Mesenteric fat pad (tissue), 1 donor: Measurements from ENCODE around the gene PLA2G12B. TPM values are rescaled to one million over a fixed set of nuclear protein-coding genes. Genes with fewer than 3 reads are reported as not detected.
"Not testable (repeated sequence)": the region's sequence is repeated elsewhere in the genome, so short reads cannot be mapped to it uniquely, and the experiment has no call there.

Source experiments
- DNase-seq: peaks from one replicate; pipeline ENCODE4 v3.0.0-alpha.2; 2020; ENCODE audit warnings: low spot score
- long read RNA-seq: library from polyadenylated mRNA; unstranded; transcript quantifications from one replicate; pipeline ENCODE4 v2.0.0, GENCODE V29; 2020
- total RNA-seq: library from RNA; stranded (reverse); fragmentation: NEBNext Ultra II Directional; extraction: Animal tissue kit (Norgen Biotek cat#: 25700); gene quantifications from one replicate; pipeline ENCODE4 v1.2.1, GENCODE V29; 2021
- donor health status: DM: yes; HTN: yes; CAD: no.

Gene PLA2G12B, protein sequence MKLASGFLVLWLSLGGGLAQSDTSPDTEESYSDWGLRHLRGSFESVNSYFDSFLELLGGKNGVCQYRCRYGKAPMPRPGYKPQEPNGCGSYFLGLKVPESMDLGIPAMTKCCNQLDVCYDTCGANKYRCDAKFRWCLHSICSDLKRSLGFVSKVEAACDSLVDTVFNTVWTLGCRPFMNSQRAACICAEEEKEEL
- not detected for total RNA-seq
- long read RNA-seq = 0 reads

DNA sequence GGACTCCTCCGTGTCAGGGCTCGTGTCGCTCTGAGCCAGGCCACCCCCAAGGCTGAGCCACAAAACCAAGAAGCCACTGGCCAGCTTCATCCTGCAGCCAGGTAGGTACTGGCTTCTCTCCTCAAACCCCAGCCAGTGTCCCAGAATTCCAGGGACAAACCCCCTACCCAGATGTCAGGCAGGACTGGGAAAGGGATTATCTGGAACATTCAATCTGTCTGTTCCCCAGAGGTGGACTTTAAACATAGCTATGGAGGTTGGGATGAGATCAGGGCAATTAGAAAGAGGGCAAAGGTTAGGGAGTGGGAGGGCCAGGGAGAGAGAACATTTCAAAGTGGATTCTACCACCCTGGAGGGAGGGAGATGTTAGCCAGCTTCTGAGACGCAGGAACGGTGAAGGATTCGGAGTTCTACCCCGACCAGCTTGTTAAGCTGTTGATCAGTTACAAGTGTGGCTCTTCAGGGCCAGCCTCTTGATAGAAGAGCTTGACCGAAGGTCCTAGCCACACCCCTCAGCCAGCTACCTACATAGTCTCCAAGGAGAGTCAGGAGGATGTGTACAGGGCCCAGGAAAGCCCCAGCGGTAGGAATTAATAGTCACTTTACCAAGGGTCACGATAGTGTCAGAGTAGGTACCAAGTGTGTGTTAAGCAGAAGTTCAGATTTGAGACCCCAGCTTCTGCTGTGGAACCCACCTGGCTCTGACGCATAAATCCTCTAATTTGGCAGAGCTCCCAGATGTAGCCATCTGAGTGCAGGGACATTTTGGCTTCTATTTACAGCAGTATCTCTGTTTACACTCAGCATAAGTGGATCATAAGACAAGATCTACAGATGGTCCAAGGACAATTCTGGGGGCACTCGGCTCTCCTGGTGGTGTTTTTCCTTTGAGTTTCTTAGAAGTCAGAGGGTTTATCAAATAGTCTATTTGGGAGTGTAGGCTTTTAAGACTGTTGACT is at the start of gene PLA2G12B:
TSS of gene PLA2G12B (minus strand) at position 211 of the 959 bp plus-strand sequence. CDS start at position 90, 121 bp downstream.
- DNase-seq = no peak

DNA sequence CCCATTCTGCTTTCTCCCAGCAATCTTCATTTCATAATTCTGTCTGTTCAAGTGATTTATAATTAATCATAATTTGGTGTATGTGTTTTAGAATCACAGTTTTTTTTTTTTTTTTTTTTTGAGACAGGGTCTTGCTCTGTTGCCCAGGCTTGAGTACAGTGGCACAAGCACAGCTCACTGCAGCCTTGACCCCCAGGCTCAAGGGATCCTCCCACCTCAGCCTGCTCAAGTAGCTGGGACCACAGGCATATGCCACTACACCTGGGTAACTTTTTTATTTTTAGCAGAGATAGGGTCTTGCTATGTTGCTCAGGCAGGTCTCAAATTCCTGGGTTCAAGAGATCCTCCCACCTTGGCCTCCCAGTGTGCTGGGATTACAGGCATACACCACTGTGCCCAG is 49.2 kb upstream of the PLA2G12B start:
- no peak for DNase-seq

DNA sequence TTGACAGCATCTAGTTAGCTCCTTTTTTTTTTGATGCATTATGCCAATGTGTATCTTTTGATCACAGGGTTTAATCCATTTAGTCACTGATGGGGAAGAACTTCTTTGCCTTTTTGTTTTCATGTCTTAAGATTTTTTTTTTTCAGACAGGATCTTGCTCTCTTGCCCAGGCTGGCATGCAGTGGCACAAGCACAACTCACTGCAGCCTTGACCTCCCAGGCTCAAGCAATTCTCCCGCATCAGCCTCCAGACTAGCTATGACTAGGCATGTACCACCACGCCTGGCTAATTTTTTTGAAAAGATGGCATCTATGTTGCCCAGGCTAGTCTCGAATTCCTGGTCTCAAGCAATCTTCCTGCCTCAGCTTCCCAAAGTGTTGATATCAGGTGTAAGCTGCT is 46.4 kb upstream of the PLA2G12B start:
- no peak for DNase-seq

DNA sequence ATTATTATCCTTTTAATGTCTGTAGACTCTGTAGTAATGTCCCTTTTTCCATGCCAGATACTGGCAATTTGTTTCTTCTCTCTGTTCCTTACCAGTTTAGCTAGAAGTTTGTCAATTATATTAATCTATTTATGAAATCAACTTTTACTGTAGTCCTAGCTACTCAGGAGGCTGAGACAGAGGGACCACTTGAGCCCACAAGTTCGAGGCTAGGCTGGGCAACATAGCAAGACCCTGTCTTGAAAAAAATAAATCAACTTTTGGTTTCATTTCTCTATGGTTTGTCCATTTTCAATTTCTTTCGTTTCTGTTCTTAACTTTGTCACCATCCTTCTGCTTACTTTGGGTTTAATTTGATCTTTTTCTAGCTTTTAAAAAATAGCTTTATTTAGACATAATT is 42.5 kb upstream of the PLA2G12B start:
- no peak for DNase-seq

DNA sequence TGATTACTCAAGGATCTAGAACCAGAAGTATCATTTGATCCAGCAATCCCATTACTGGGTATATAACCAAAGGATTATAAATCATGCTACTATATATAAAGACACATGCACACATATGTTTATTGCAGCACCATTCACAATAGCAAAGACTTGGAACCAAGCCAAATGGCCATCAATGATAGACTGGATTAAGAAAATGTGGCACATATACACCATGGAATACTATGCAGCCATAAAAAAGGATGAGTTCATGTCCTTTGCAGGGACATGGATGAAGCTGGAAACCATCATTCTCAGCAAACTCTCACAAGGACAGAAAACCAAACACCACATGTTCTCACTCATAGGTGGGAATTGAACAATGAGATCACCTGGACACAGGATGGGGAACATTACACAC is 40.9 kb upstream of the PLA2G12B start:
- not testable (repeated sequence) for DNase-seq

DNA sequence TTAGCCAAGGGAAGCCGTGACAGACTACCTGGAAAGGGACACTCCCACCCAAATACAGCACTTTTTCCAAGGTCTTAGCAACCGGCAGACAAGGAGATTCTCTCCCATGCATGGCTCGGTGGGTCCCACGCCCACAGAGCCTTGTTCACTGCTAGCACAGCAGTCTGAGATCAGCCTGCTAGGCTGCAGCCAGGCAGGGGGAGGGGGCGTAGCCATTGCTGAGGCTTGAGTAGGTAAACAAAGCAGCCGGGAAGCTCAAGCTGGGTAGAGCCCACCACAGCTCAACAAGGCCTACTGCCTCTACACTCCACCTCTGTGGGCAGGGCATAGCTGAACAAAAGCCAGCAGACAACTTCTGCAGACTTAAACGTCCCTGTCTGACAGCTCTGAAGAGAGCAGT is 35.2 kb upstream of the PLA2G12B start:
- not testable (repeated sequence) for DNase-seq

DNA sequence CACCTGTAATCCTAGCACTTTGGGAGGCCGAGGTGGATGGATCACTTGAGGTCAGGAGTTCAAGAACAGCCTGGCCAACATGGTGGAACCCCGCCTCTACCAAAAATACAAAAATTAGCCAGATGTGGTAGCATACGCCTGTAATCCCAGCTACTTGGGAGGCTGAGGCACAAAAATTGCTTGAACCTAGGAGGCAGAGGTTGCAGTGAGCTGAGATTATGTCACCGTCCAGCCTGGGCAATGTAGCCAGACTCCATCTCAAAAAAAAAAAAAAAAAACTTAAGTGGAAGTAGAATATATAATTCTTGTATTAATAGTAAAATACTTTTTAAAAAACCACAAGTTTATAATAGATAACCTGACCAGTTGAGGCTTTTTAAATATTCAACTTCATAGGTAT is 30.0 kb upstream of the PLA2G12B start:
- DNase-seq = not testable (repeated sequence)

DNA sequence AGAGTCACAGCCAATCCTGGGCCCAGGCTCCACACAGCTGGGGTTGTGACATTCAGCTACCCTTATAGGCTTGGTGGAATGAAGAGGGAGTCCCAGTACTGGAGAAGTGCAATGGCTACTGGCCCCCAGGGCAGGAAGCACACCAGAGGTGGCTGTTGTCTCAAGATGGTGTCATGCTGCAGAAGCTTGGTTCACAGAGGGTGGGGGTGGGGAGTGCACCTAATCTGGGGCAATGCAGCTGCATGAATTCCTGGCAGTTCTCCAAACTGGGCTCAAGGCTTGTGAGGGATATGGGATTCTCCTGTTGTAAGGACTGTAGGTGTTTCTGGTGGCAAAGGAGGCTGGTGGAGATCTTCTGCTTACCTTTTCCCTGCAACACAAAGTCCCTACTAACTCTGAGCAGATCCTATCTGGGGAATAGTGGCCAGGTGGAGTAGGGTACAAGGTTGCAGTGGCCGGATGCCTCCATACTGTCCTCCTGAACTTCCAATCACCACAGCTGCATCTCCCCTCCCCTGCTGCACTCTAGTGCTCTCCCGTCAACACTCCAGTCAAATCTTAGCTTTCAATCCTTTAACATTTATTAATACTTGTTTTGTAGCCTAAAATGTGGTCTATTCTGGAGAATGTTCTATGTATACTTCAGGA is 27.4 kb upstream of the PLA2G12B start:
- no peak for DNase-seq

DNA sequence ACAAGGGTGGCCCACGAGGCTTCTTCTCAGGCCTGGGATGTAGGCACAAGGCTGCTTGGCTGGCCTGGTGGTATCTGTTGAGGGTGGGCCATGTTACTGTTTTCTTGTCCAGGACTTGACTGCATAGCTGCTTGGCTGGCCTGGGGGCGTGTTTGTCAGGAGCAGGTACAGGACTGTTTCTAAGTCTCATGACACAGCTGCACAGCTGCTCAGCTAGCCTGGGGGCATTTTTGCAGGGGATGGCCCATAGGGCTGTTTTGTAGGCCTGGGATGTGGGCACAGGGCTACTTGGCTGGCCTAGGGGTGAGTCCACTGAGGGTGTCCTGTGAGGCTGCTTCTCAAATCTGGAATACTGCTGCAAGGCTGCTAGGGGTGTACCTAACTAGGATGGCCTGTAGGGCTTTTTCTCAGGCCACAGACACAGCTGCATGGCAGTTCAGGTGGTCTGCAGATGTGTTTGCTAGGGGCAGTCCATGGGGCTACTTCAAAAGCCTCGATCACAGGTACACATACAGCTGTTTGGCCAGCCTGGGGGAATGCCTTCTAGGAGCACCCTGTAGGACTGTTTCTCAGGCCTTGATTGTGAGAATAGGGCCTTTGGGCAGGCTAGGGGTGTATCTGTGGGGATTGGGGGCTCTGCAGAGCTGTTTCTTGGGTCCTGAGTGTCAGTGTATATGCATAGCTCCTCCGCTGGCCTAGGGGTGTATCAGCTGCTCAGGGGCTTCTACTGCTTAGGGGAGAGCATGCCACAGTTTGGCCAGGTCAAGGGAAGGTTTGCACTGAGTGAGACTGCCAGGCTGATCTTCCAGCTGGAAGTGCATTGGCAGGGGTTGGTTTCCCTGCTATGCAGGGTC is 26.6 kb upstream of the PLA2G12B start:
- DNase-seq = no peak

DNA sequence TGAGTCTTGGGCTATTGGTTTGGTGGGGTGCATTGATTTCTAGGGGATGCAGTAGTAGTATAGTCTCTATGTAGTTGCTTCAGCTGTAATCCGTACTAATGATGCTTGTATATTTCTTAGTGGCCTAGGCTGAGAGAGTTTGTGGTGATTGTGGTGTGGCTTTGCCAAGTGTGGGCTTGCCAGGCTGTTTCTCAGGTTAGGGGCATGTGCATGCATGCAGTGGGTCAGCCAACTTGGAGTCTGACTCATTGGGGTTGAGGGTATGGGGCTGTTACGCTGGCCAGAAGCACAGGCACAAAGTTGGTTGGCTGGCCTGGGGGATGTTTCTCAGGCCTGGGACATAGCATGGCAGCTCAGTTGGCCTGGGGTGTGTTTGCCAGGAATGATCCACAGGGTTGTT is 25.7 kb upstream of the PLA2G12B start:
- no peak for DNase-seq

DNA sequence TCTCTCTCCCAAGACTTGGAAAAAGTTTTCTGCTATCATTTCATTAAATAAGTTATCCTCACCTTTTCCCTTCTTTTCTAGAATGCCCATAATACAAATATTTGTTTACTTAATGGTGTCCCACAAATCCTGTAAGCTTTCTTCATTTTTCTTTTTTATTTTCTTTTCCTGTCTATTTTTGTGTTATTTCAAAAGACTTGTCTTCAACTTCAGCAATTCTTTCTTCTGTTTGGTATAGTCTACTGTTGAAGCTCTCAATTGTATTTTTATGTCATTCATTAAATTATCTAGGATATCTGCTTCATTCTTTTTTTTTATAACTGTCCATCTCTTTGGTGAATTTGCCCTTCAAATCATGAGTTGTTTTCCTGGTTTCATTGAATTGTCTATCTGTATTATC is 25.1 kb upstream of the PLA2G12B start:
- DNase-seq = no peak

DNA sequence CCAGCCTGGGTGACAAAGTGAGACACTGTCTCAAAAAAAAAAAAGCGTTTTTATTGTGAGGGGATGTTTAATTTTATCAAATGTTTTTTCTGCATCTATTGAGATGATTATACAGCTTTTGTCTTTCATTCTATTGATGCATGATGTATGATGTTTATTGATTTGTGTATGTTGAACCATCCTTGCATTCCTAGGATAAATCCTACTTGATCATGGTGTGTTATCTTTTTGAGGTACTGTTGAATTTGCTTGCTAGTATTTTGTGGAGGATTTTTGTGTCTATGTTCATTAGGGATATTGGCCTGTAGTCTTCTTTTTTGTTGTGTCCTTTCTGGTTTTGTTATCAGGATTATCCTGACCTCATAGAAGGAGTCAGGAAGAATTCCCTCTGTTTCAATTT is 22.3 kb upstream of the PLA2G12B start:
- DNase-seq = no peak

DNA sequence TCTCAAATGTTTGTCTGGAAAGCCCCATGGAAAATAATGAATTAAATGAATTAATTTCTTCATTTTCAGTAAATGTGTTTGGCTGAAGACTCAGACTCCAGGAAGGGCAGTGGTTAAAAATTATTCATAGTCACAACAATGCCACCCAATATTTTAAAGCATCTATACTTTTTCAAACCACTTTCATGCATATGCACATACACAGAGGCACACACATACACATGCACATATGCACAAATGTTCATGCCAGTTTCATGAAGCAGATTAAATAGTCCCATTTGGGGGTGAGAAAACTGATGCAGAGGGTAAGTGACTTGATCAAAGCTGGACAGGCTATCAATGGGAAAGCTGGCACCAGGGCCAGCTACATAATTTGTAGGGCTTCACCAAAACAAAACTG is 1.4 kb upstream of the PLA2G12B start:
- DNase-seq = no peak

DNA sequence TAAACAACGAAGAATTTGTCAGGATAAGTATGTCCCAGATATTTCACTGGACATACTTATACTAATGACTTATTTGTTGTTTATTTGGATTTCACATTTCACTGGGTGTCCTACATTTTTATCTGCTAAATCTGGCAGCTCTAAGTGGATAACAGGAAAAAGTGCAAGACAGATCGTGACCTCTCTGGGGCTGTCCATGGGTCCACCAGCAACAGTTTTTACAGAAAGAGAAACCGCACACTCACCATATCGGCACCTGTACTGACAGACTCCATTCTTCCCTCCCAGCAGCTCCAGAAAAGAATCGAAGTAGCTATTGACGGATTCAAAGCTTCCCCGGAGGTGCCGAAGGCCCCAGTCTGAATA is 393 bp downstream of the PLA2G12B start:
- DNase-seq = no peak

DNA sequence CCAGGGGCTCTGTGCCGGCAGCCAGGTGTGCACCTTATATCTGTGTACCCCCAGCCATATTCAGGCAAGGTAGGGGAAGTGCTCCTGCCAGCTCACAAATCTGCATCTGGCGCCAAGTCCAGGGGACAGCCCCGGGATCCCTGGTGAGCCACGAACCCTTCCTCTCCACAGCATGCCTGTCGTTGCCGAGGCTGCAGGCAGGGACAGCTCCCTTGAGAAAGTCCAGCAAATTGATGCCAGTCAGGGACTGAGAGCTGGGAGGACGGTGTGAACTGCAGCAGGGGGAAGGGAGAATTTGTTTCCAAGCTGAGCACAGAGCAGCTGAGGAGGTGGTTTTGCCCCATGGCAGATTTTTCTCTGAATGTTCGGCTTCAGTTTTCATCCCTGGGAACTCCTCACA is 919 bp downstream of the PLA2G12B start:
- no peak for DNase-seq

DNA sequence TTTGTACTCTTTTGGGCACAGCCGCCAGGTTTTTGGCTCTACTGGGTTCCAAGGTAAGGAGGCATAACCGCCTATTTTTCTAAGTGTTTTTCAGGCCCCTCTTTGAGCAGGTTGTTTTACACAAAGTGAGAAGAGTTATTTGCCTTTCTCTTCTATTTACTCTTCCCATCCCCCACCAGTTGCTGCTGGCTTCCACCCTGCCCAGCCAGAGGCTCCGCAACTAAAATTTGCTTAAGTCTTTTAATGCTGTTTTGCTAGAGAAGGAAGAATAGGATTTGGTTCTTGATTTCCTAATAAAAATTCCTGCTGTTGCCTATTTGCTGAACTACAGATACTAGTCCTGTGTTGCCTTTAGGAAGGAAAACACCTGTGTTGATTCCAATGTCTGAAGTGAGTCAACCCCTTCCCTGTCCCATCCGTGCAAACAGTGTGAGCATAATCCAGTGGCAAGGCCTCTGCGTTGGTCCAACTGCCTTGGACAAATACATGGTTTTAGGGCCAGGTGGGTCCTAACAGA is 1.9 kb downstream of the PLA2G12B start:
- DNase-seq = no peak

DNA sequence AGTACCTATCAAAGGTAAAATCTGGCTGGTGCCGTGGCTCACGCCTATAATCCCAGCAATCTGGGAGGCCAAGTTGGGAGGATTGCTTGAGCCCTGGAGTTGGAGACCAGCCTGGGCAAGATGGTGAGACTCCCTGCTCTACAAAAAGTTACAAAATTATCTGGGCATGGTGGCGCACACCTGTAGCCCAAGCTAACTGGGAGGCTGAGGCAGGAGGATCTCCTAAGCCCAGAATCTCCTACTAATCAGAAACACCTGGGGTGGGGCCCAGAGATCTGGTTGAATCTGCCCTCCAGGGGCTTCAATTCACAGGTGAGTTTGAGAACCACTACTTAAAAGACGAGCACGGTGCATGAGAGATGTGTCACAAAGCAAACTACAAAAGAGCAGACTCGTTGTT is 2.4 kb downstream of the PLA2G12B start:
- no peak for DNase-seq

DNA sequence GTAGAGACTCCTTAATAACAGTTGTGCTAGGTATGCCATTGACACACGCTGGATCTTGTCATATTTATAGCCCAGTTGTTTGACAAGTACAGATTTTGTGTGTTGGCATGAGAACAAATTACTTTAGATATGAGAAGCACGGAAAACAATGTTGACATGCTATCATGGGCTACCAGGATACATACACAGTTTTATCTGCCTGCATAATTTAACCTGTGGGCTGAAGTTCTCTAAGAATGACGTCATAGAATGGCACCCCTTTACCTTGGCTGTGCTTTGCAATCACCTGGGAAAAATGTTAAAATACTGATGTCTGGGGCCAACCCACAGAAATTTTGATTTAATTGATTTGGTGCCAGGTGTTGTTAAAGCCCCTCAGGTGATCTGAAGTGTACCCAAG is 2.8 kb downstream of the PLA2G12B start:
- DNase-seq = no peak

DNA sequence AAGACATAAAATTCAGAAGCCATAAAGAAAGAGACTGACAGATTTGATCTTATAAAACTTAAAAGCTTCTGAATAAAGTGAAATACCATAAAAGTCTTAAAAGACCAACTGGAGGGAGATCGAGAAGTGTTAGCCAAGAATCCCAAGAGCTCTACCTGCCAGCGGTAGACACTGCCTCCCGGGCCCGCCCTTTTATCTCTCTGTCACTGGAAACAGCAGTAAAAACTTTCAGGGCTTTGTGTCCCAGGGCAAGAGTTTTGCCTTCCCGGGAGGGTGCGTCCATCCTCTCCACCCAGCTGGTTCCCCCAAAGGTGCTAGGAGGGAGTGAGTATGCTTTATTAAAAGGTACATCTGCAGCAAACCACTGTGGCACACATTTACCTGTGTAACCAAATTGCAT is 5.8 kb downstream of the PLA2G12B start:
- DNase-seq = no peak

DNA sequence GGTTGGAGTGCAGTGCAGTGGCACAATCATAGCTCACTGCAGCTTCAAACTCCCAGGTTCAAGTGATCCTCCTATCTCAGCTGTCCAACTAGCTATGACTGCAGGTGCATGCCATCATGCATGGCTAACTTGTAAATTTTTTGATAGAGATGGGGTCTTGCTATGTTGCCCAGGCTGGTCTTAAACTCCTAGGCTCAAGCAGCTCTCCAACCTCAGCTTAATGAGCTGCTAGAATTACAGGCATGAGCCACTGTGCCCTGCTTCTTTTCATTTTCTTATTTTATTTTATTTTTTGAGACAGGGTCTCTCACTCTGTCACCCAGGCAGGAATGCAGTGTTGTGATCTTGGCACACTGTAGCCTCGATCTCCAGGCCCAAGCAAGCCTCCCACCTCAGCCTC is 7.6 kb downstream of the PLA2G12B start:
- DNase-seq = no peak
